D721Med (cell line): ENCODE data around the gene ANKFY1.
"Not testable (repeated sequence)": the region's sequence is repeated elsewhere in the genome, so short reads cannot be mapped to it uniquely, and the experiment has no call there.

Experiments used
- DNase-seq: peaks from one replicate; pipeline ENCODE4 v3.0.0; 2011; ENCODE audit warnings: low spot score; ENCODE audit not compliant: insufficient read length
- FAIRE-seq: peaks from 2 replicates; lab custom pipeline; 2011; peaks lifted over from hg19 to GRCh38; lab: Jason Lieb, UNC
- TF ChIP-seq, protein P1 (sequence below): IDR thresholded peaks from 2 replicates; pipeline ENCODE4 v1.5.1; 2012; ENCODE audit warnings: mild to moderate bottlenecking, control low read depth; ENCODE audit not compliant: insufficient read depth; ENCODE audit errors: missing control alignments

The ANKFY1 gene

DNA sequence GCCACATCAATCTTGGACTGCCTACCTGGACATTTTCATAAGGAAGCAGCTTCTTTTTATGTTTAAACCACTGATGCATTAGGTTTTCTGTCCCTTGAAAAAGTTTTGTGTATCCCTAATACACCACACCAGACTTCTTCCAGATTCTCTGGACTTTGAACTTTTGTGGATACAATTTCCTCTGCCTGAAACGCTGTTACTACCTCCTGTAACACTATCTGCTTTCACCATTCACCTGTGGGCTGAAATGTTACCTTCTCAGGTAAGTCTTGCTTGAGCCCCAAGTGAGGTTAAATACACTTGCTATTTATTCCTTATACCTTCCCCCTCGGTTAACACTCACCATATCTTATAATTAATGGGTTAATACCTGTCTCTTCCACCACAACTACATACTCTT is 123.7 kb downstream of the ANKFY1 start:
- no peak for FAIRE-seq
- no peak for DNase-seq
- TF ChIP-seq, protein P1, sequence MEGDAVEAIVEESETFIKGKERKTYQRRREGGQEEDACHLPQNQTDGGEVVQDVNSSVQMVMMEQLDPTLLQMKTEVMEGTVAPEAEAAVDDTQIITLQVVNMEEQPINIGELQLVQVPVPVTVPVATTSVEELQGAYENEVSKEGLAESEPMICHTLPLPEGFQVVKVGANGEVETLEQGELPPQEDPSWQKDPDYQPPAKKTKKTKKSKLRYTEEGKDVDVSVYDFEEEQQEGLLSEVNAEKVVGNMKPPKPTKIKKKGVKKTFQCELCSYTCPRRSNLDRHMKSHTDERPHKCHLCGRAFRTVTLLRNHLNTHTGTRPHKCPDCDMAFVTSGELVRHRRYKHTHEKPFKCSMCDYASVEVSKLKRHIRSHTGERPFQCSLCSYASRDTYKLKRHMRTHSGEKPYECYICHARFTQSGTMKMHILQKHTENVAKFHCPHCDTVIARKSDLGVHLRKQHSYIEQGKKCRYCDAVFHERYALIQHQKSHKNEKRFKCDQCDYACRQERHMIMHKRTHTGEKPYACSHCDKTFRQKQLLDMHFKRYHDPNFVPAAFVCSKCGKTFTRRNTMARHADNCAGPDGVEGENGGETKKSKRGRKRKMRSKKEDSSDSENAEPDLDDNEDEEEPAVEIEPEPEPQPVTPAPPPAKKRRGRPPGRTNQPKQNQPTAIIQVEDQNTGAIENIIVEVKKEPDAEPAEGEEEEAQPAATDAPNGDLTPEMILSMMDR, result no peak

DNA sequence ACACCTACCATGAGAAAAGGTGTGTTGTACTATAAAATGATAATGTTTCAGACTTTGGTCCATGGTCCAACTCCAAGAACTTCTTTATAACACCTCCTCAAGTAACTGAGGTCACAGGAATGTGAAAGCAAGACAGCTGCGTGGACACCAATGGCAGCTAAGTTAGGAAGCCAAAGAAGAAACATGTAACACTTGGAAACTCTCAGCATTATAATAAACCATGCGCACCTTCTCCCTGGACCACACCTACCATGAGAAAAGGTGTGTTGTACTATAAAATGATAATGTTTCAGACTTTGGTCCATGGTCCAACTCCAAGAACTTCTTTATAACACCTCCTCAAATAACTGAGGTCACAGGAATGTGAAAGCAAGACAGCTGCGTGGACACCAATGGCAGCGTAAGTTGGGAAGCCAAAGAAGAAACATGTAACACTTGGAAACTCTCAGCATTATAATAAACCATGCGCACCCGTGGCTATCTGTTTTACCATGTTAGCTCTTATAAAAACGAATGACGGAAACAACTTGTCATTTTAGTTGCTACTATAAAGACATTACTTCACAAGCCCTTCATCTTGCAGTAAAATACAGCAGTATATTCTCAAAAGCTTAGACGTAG is 124.8 kb downstream of the ANKFY1 start:
- FAIRE-seq, result not testable (repeated sequence)

DNA sequence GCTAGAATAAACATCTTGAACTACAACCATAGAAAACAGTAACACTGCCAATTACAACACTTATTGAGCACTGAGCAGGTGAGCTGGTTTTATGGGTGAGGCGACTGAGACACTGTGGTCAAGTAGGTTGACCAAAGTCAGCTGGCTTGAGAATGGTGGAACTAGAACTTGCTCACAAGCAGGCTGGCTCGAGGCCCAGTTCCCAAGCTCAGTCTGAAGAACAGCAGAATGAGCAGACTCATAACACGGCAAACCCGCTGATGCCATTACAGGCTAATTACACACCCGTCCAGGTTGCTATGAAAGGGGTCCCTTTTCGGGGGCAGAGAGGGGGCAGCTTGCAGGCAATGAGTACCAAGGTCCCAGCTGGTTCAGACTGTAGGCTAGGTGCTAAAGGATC is 127.4 kb downstream of the ANKFY1 start:
- no peak for DNase-seq
- FAIRE-seq, result no peak
- TF ChIP-seq, protein P1, result no peak

More for the DNA sequence above, 124.8 kb downstream of the ANKFY1 start:
- DNase-seq, result not testable (repeated sequence)

DNA sequence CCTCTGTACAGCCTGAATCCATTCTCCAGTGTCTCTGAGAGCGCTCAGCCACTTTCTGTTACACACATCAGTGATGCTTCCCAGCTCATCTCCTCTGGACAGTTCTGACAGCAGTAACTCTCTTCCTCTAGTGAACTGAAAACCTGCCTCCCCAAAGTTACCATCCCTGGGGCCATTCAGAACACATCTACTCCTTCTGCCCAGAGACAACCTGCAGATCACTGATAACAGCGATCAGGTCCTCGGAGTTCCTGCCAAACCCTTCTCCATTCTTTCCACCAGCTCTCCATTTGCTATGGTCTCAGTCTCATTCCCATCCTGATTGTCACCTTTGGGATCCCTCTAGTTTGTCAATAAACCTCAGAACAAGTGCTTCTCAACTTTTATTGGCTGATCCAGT is 128.3 kb downstream of the ANKFY1 start:
- FAIRE-seq (no peak), DNase-seq (no peak)
- TF ChIP-seq, protein P1, result no peak

DNA sequence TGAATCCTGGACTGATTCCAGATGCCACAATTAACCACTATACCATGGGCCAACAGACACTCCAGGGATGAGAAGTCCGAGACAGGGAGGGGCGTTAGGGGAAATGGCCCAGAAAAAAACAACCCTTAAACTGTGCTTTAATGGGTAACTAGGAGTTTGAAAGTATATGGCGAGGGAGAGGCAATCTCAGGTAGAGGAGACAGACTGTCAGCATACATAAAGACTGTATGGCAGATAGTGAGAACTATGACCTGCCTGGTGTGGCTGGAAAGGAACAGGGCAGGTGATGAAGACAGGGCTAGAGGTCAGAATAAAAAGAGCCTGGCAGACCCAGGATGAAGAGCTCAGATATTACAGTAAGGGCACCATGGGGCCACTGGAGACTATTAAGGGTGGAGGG is 129.1 kb downstream of the ANKFY1 start:
- FAIRE-seq, result no peak
- no peak for DNase-seq
- TF ChIP-seq, protein P1, result no peak

DNA sequence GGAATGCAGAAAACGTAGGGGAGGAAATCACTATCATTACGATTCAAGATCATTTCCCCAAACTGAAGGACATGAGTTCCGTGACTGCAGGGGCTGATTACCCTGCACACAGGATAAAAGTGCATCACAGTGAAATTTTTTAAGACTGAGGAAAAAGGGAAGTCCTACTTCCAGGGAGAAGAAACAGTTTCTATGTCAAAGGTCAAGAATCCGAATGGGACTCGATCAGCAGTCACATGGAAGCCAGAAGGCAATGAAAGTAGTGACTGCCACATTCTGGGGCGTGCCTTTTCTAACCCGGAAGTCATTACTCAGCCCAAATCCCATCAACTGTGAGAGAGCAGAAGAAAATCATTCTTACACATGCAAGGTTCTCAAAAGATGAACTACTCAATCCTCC is 133.1 kb downstream of the ANKFY1 start:
- DNase-seq (no peak), FAIRE-seq (no peak)
- TF ChIP-seq, protein P1, result no peak

DNA sequence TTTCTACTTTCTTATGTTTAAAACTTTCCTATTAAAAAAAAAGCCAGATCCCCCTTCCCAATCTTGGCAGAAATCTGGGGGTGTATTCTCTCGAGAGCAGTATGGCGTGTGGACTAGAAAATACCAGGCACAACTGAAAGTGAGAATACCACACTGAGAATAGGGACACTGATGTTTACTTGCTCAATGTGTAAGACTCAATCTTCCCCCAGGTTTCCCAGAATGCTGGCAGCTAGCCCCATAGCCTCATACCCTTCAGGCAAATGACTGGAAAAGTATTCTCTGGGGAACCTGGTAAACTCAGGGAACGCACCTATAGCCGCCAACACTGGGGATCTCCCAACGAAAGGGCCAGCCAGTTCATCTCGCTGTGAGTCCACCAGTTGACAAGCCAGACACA is 136.2 kb downstream of the ANKFY1 start:
- no peak for DNase-seq
- no peak for FAIRE-seq
- TF ChIP-seq, protein P1, result no peak
